Astrocyte (in vitro differentiated cells and primary cell): ENCODE data around the gene RNGTT. TPM values are rescaled to one million over a fixed set of nuclear protein-coding genes. Genes with fewer than 3 reads are reported as not detected.
"Not testable (repeated sequence)": the region's sequence is repeated elsewhere in the genome, so short reads cannot be mapped to it uniquely, and the experiment has no call there.

Experiments used
- DNase-seq: peaks from one replicate; pipeline ENCODE4 v3.0.0-alpha.2; 2010; ENCODE audit warnings: low read depth
- FAIRE-seq: peaks from 2 replicates; lab custom pipeline; 2011; peaks lifted over from hg19 to GRCh38; lab: Jason Lieb, UNC
- H2AFZ ChIP-seq: 2 replicates; pipeline ENCODE4 v1.6.0; 2012; ENCODE audit warnings: low read depth, low read length, inconsistent platforms
- H3K27ac ChIP-seq: 2 replicates; pipeline ENCODE4 v1.5.1; 2011; ENCODE audit warnings: low read depth, low read length, inconsistent platforms
- H3K27me3 ChIP-seq: 2 replicates; pipeline ENCODE4 v1.6.0; 2011; ENCODE audit warnings: low read length, inconsistent platforms; ENCODE audit not compliant: insufficient read depth
- H3K36me3 ChIP-seq: 2 replicates; pipeline ENCODE4 v1.5.1; 2011; ENCODE audit warnings: low read length, inconsistent platforms; ENCODE audit not compliant: insufficient read depth
- H3K4me1 ChIP-seq: 2 replicates; pipeline ENCODE4 v1.5.1; 2011; ENCODE audit warnings: low read length, inconsistent platforms; ENCODE audit not compliant: insufficient read depth
- H3K4me2 ChIP-seq: 2 replicates; pipeline ENCODE4 v1.6.0; 2012; ENCODE audit warnings: low read length, inconsistent platforms
- H3K4me3 ChIP-seq: 2 replicates; pipeline ENCODE4 v1.5.1; 2011; ENCODE audit warnings: low read depth, mild to moderate bottlenecking, low read length, inconsistent platforms; ENCODE audit not compliant: insufficient read depth
- H3K79me2 ChIP-seq: 2 replicates; pipeline ENCODE4 v1.6.0; 2012; ENCODE audit warnings: mild to moderate bottlenecking, low read length, inconsistent platforms; ENCODE audit not compliant: insufficient read depth
- H3K9ac ChIP-seq: 2 replicates; pipeline ENCODE4 v1.6.0; 2012; ENCODE audit warnings: mild to moderate bottlenecking, low read length, inconsistent platforms
- H3K9me3 ChIP-seq: 2 replicates; pipeline ENCODE4 v1.5.1; 2012; ENCODE audit warnings: low read depth, mild to moderate bottlenecking, low read length, inconsistent platforms; ENCODE audit not compliant: insufficient read depth
- H4K20me1 ChIP-seq: 2 replicates; pipeline ENCODE4 v1.6.0; 2012; ENCODE audit warnings: low read length, inconsistent platforms; ENCODE audit not compliant: insufficient read depth
- H3K27ac Mint-ChIP-seq: one replicate; pipeline ENCODE4 v1.8.0; 2021; ENCODE audit warnings: mild to moderate bottlenecking, mixed read lengths; ENCODE audit not compliant: unreplicated experiment
- H3K27me3 Mint-ChIP-seq: one replicate; pipeline ENCODE4 v1.8.0; 2021; ENCODE audit warnings: low read depth, mixed read lengths; ENCODE audit not compliant: unreplicated experiment
- H3K36me3 Mint-ChIP-seq: one replicate; pipeline ENCODE4 v1.8.0; 2021; ENCODE audit warnings: low read depth, mixed read lengths; ENCODE audit not compliant: unreplicated experiment
- H3K4me1 Mint-ChIP-seq: one replicate; pipeline ENCODE4 v1.8.0; 2021; ENCODE audit warnings: low read depth, mixed read lengths; ENCODE audit not compliant: unreplicated experiment
- H3K4me3 Mint-ChIP-seq: one replicate; pipeline ENCODE4 v1.8.0; 2021; ENCODE audit warnings: mild to moderate bottlenecking, moderate library complexity, mixed read lengths; ENCODE audit not compliant: unreplicated experiment
- H3K9me3 Mint-ChIP-seq: one replicate; pipeline ENCODE4 v1.8.0; 2021; ENCODE audit warnings: mild to moderate bottlenecking, mixed read lengths; ENCODE audit not compliant: unreplicated experiment
- EZH2 ChIP-seq: IDR thresholded peaks from 2 replicates; pipeline ENCODE4 v1.6.1; 2012; ENCODE audit warnings: mild to moderate bottlenecking, low read length, inconsistent platforms; ENCODE audit not compliant: insufficient read depth
- total RNA-seq: library from RNA; stranded (reverse); gene quantifications from 2 replicates; pipeline ENCODE4 v1.2.1, GENCODE V29; 2021
- TF ChIP-seq, protein P1 (sequence below): IDR thresholded peaks from 2 replicates; pipeline ENCODE4 v1.5.1; 2011; ENCODE audit warnings: low read depth, mild to moderate bottlenecking, inconsistent platforms, low read length, moderate library complexity; ENCODE audit not compliant: insufficient read depth

RNGTT gene
- total RNA-seq, 1 donor from 2014 or later: 16.0 TPM

GRCh38 chr6:88725111-88725975 lies 238.1 kb downstream of the RNGTT start:
- H3K79me2 ChIP-seq: no peaks in the 10 kb centered on the region
- no peaks in the 10 kb centered on the region for H3K27me3 ChIP-seq
- H4K20me1 ChIP-seq: no peaks in the 10 kb centered on the region
- peak overlapping the region; percentile 67 for H3K4me2 ChIP-seq
- H3K9me3 ChIP-seq: no peaks in the 10 kb centered on the region
- DNase-seq (peak; percentile 88), FAIRE-seq (peak; percentile 17)
- H3K4me3 ChIP-seq: no peak overlapping the region
- TF ChIP-seq EZH2: no peak
- TF ChIP-seq, protein P1, sequence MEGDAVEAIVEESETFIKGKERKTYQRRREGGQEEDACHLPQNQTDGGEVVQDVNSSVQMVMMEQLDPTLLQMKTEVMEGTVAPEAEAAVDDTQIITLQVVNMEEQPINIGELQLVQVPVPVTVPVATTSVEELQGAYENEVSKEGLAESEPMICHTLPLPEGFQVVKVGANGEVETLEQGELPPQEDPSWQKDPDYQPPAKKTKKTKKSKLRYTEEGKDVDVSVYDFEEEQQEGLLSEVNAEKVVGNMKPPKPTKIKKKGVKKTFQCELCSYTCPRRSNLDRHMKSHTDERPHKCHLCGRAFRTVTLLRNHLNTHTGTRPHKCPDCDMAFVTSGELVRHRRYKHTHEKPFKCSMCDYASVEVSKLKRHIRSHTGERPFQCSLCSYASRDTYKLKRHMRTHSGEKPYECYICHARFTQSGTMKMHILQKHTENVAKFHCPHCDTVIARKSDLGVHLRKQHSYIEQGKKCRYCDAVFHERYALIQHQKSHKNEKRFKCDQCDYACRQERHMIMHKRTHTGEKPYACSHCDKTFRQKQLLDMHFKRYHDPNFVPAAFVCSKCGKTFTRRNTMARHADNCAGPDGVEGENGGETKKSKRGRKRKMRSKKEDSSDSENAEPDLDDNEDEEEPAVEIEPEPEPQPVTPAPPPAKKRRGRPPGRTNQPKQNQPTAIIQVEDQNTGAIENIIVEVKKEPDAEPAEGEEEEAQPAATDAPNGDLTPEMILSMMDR: peak; percentile 25
- Mint-ChIP-seq H3K4me3 (peak overlapping the region; percentile 10), H3K4me1 (peaks cover 22% of the 10 kb centered on the region), H3K9me3 (no peaks in the 10 kb centered on the region), H3K36me3 (peaks cover 9% of the 10 kb centered on the region), H3K27me3 (no peaks in the 10 kb centered on the region), H3K27ac (peak overlapping the region; percentile 83)
- peak overlapping the region; percentile 51 for H3K27ac ChIP-seq
- H3K9ac ChIP-seq: peak overlapping the region; percentile 51
- no peak overlapping the region for H2AFZ ChIP-seq
- peaks cover 7% of the 10 kb centered on the region for H3K4me1 ChIP-seq
- no peaks in the 10 kb centered on the region for H3K36me3 ChIP-seq

DNA sequence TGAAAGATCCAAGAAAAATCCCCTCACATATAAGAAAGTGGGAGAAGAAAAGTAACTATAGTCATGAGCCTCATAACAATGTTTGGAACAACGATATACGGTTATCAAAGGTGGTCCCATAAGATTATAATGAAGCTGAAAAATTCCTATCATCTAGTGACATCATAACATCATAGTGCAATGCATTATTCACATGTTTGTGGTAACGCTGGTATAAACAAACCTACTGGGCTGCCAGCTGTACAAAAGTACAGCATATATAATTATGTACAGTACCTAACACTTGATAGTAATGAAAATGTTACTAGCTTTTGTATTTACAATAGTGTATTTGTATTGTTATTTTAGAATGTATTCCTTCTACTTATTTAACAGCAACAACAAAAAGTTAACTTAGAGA lies 240.7 kb downstream of the RNGTT start:
- Mint-ChIP-seq H3K4me1 (peaks cover 21% of the 10 kb centered on the region), H3K9me3 (no peaks in the 10 kb centered on the region), H3K36me3 (no peaks in the 10 kb centered on the region), H3K27ac (peak overlapping the region; percentile 13), H3K27me3 (no peaks in the 10 kb centered on the region), H3K4me3 (no peak overlapping the region)
- Histone ChIP-seq H3K4me2 (no peak overlapping the region), H3K36me3 (no peaks in the 10 kb centered on the region), H3K4me3 (no peak overlapping the region), H4K20me1 (no peaks in the 10 kb centered on the region), H3K4me1 (peaks cover 6% of the 10 kb centered on the region), H3K27me3 (no peaks in the 10 kb centered on the region), H3K27ac (no peak overlapping the region), H3K79me2 (no peaks in the 10 kb centered on the region), H3K9me3 (no peaks in the 10 kb centered on the region), H2AFZ (no peak overlapping the region), H3K9ac (no peak overlapping the region)
- FAIRE-seq: no peak
- peak; percentile 37 for DNase-seq
- no peak for TF ChIP-seq EZH2
- TF ChIP-seq, protein P1: no peak

- not testable (repeated sequence) for H2AFZ ChIP-seq, H3K36me3 ChIP-seq, H3K79me2 ChIP-seq, H3K4me3 ChIP-seq, H3K27me3 Mint-ChIP-seq, H3K27me3 ChIP-seq, FAIRE-seq, H3K9ac ChIP-seq, H3K4me2 ChIP-seq, H3K4me3 Mint-ChIP-seq, H4K20me1 ChIP-seq, H3K9me3 Mint-ChIP-seq, H3K4me1 ChIP-seq, H3K27ac ChIP-seq, H3K27ac Mint-ChIP-seq, DNase-seq, H3K36me3 Mint-ChIP-seq, H3K9me3 ChIP-seq, H3K4me1 Mint-ChIP-seq
Observed at GRCh38 chr6:88716399-88716798, 247.0 kb downstream of the RNGTT start.
